Putamen (tissue), 1 donor: Measurements from ENCODE around the gene PGBD4.
"Not testable (repeated sequence)": the region's sequence is repeated elsewhere in the genome, so short reads cannot be mapped to it uniquely, and the experiment has no call there.

Experiments used
- DNase-seq: peaks from one replicate; pipeline ENCODE4 v3.0.0-alpha.2; 2016; ENCODE audit warnings: low spot score

Gene PGBD4

GRCh38 chr15:34114215-34114614 lies 12.3 kb downstream of the PGBD4 start:
- DNase-seq, result no peak

- no peak for DNase-seq
These were observed 12.9 kb downstream of the PGBD4 start for GRCh38 chr15:34114739-34115138.

GRCh38 chr15:34116620-34117019 lies 14.7 kb downstream of the PGBD4 start:
- no peak for DNase-seq

- no peak for DNase-seq
These were observed 17.4 kb downstream of the PGBD4 start for GRCh38 chr15:34119291-34119690.

GRCh38 chr15:34120420-34120819 lies 18.5 kb downstream of the PGBD4 start:
- not testable (repeated sequence) for DNase-seq

- DNase-seq, result not testable (repeated sequence)
These were observed 19.9 kb downstream of the PGBD4 start for GRCh38 chr15:34121786-34122185.

GRCh38 chr15:34122771-34123183 lies 20.9 kb downstream of the PGBD4 start:
- DNase-seq, result no peak

GRCh38 chr15:34124651-34125050 lies 22.8 kb downstream of the PGBD4 start:
- DNase-seq, result no peak

GRCh38 chr15:34125945-34126344 lies 24.1 kb downstream of the PGBD4 start:
- DNase-seq, result no peak

GRCh38 chr15:34126522-34126921 lies 24.6 kb downstream of the PGBD4 start:
- no peak for DNase-seq

GRCh38 chr15:34128898-34129297 lies 27.0 kb downstream of the PGBD4 start:
- no peak for DNase-seq

- no peak for DNase-seq
These were observed 31.0 kb downstream of the PGBD4 start for GRCh38 chr15:34132881-34133280.

- no peak for DNase-seq
These were observed 31.6 kb downstream of the PGBD4 start for GRCh38 chr15:34133511-34133910.

- no peak for DNase-seq
These were observed 45.7 kb downstream of the PGBD4 start for GRCh38 chr15:34147371-34148140.

- DNase-seq, result no peak
These were observed 52.9 kb downstream of the PGBD4 start for GRCh38 chr15:34154725-34155204.

GRCh38 chr15:34155859-34156258 lies 54.0 kb downstream of the PGBD4 start:
- DNase-seq, result no peak
